Prostate gland (tissue), 2 donors: ENCODE measurements around the gene SOWAHD. TPM values are rescaled to one million over a fixed set of nuclear protein-coding genes. Genes with fewer than 3 reads are reported as not detected.
"Not testable (repeated sequence)": the region's sequence is repeated elsewhere in the genome, so short reads cannot be mapped to it uniquely, and the experiment has no call there.

ENCODE experiments used
- DNase-seq: peaks from one replicate; pipeline ENCODE4 v3.0.0-alpha.2; 2019; ENCODE audit warnings: low spot score
- H3K27ac ChIP-seq, 2 donors: fragments of 200-600 bp; sonication (generic); 2 replicates each; pipeline ENCODE4 v1.5.1; 2017 to 2019
- H3K27me3 ChIP-seq: fragments of 200-600 bp; sonication (generic); replicated peaks from 2 replicates; pipeline ENCODE4 v1.5.1; 2019; ENCODE audit not compliant: insufficient read depth
- H3K36me3 ChIP-seq, 2 donors: fragments of 200-600 bp; sonication (generic); 1 replicate in 1 of 2; 2 replicates in 1 of 2; pipeline versions ENCODE4 v1.5.1 to v1.8.1; 2017 to 2019
- H3K4me1 ChIP-seq: fragments of 200-600 bp; sonication (generic); replicated peaks from 2 replicates; pipeline ENCODE4 v1.5.1; 2019
- H3K4me3 ChIP-seq, 2 donors: fragments of 200-600 bp; sonication (generic); 2 replicates each; pipeline ENCODE4 v1.5.1; 2017 to 2019
- H3K9me3 ChIP-seq: fragments of 200-600 bp; sonication (generic); 2 replicates; pipeline ENCODE4 v1.5.1; 2017
- CTCF ChIP-seq, 4 experiments: fragments of 200-600 bp in 2 of 4; fragments of 450-650 bp in 2 of 4; sonication (generic) in 2 of 4; IDR thresholded peaks; 1 replicate in 3 of 4; 2 replicates in 1 of 4; pipeline ENCODE4 v1.5.1; 2016 to 2019; ENCODE audit warnings: antibody characterized with exemption in 4 of 4, mild to moderate bottlenecking in 2 of 4, moderate library complexity in 2 of 4
- POLR2A ChIP-seq: fragments of 450-650 bp; IDR thresholded peaks from one replicate; pipeline ENCODE4 v1.6.1; 2016; ENCODE audit warnings: antibody characterized with exemption, mild to moderate bottlenecking
- POLR2AphosphoS5 ChIP-seq: sonication (generic); formaldehyde crosslinking; IDR thresholded peaks from one replicate; pipeline ENCODE4 v1.6.1; 2017; ENCODE audit warnings: antibody characterized with exemption
- WGBS: methylation state at CpG from one replicate; pipeline ENCODE4 v1.1.5; 2018; 5-methylcytosine and 5-hydroxymethylcytosine counted together
- intact Hi-C: fragments of 100-400 bp; cut with DNase I; formaldehyde crosslinking; loops from one replicate; pipeline ENCODE4 v1.14.2; 2022
- total RNA-seq, 2 donors: library from RNA; depleted of rRNA; stranded (reverse); fragments of >200 nt; gene quantifications; one replicate each; pipeline ENCODE4 v1.1.0, GENCODE V29; 2016

The SOWAHD gene
- total RNA-seq, 2 donors from 2014 or later: 13.9 TPM; not detected in 1

DNA sequence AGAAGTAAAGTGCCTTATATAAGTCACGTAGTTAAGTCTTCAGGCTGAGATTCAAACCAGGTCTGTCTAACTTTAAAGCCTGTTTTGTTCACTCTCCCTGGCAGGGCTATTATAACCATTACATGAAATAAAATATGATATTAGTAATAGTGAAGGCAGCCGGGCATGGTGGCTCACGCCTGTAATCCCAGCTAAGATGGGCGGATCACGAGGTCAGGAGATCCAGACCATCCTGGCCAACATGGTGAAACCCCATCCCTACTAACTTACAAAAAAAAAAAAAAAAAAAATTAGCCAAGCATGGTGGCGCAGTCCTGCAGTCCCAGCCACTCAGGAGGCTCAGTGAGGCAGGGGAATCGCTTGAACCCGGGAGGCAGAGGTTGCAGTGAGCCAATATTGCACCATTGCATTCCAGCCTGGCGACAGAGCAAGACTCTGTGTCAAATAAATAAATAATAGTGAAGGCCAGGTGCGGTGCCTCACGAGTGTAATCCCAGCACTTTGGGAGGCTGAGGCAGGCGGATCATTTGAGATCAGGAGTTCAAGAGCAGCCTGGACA is 22.1 kb upstream of the SOWAHD start:
- 73% methylated on average over 12 of the region's 12 CpGs for WGBS
- intact Hi-C loops: loop anchor here (10.0 kb wide), 1 partner anchor 121 kb away; no protein-coding TSS in a partner anchor
- no peak overlapping the region for H3K27ac ChIP-seq

DNA sequence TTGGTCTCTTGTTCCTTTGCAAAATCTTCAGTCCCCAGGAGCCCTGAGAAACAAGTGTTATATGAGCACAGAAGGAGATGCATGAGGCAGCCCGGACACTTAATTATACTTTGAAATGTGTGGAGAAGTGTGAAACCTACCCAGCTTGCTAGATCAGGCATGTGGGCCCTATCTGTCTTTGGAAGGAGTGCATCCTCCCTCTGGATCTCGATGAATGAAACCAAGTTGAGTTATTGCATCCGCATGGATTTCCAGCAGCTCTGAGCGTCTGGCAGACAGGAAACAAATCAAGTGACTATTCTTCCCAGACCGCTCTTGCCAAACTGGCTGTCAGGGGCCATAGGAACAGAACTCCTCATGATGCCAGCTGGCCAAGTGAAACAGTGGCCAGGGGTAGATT is 19.6 kb upstream of the SOWAHD start:
- Histone ChIP-seq H3K36me3 (no peaks in the 10 kb centered on the region), H3K27me3 (no peaks in the 10 kb centered on the region), H3K4me1 (no peaks in the 10 kb centered on the region), H3K27ac (no peak overlapping the region), H3K9me3 (no peaks in the 10 kb centered on the region), H3K4me3 (no peak overlapping the region)
- intact Hi-C loops: loop anchor here (10.0 kb wide), 1 partner anchor 124 kb away; no protein-coding TSS in a partner anchor
- no peak for TF ChIP-seq POLR2A
- TF ChIP-seq POLR2AphosphoS5: no peak
- no peak for TF ChIP-seq CTCF (IDR thresholded peaks at IDR 0.05)
- DNase-seq: no peak
- 62% methylated on average over 5 of the region's 5 CpGs for WGBS

More for the DNA sequence above, 22.1 kb upstream of the SOWAHD start:
- H3K9me3 ChIP-seq: no peaks in the 10 kb centered on the region
- no peaks in the 10 kb centered on the region for H3K4me1 ChIP-seq
- no peak for TF ChIP-seq POLR2AphosphoS5
- no peak for TF ChIP-seq POLR2A
- TF ChIP-seq CTCF (IDR thresholded peaks at IDR 0.05): no peak
- H3K4me3 ChIP-seq: no peak overlapping the region
- no peak for DNase-seq
- H3K36me3 ChIP-seq: no peaks in the 10 kb centered on the region
- H3K27me3 ChIP-seq: no peaks in the 10 kb centered on the region

- no peaks in the 10 kb centered on the region for H3K9me3 ChIP-seq
- no peaks in the 10 kb centered on the region for H3K27me3 ChIP-seq
- no peak for DNase-seq
- H3K4me1 ChIP-seq: no peaks in the 10 kb centered on the region
- WGBS: 59% methylated on average over 4 of the region's 4 CpGs
- H3K36me3 ChIP-seq: no peaks in the 10 kb centered on the region
- intact Hi-C loops: no loop called here
- no peak overlapping the region for H3K27ac ChIP-seq
- no peak overlapping the region for H3K4me3 ChIP-seq
- no peak for TF ChIP-seq POLR2A
- no peak for TF ChIP-seq CTCF (IDR thresholded peaks at IDR 0.05)
- TF ChIP-seq POLR2AphosphoS5: no peak
These were observed 13.0 kb upstream of the SOWAHD start for GRCh38 chrX:119745283-119745848.

GRCh38 chrX:119750131-119750530 is 8.3 kb upstream of the SOWAHD start:
- H3K27ac ChIP-seq: not testable (repeated sequence)

GRCh38 chrX:119750751-119751150 is 7.6 kb upstream of the SOWAHD start:
- WGBS: no CpG with 5 or more reads among the region's 27 CpGs
- H3K27me3 ChIP-seq, DNase-seq, H3K4me3 ChIP-seq, H3K9me3 ChIP-seq, intact Hi-C loops, H3K27ac ChIP-seq, H3K36me3 ChIP-seq, H3K4me1 ChIP-seq: not testable (repeated sequence)

More at GRCh38 chrX:119750131-119750530, 8.3 kb upstream of the SOWAHD start:
- H3K9me3 ChIP-seq, H3K27me3 ChIP-seq, H3K36me3 ChIP-seq, DNase-seq, H3K4me1 ChIP-seq, intact Hi-C loops, H3K4me3 ChIP-seq: not testable (repeated sequence)
- 30% methylated on average over 8 of the region's 9 CpGs for WGBS

- H3K4me1 ChIP-seq: no peaks in the 10 kb centered on the region
- WGBS: 94% methylated on average over 3 of the region's 3 CpGs
- no peak for TF ChIP-seq CTCF (IDR thresholded peaks at IDR 0.05)
- TF ChIP-seq POLR2A: no peak
- TF ChIP-seq POLR2AphosphoS5: no peak
- H3K27me3 ChIP-seq: no peaks in the 10 kb centered on the region
- no peak overlapping the region for H3K27ac ChIP-seq
- no peak for DNase-seq
- no peak overlapping the region for H3K4me3 ChIP-seq
- H3K36me3 ChIP-seq: no peaks in the 10 kb centered on the region
- intact Hi-C loops: no loop called here
- H3K9me3 ChIP-seq: no peaks in the 10 kb centered on the region
These were observed 5.4 kb upstream of the SOWAHD start for GRCh38 chrX:119753001-119753400.
